ENCODE measurements around the gene LYST. TPM values are rescaled to one million over a fixed set of nuclear protein-coding genes. Genes with fewer than 3 reads are reported as not detected.
A peak's percentile ranks its signal among the peaks of the same experiment; 100 is the strongest.

The LYST gene
- total RNA-seq, 1 experiment from 2014 or later: 4.8 TPM

GRCh38 chr1:235821361-235821981 lies 45.2 kb downstream of the LYST start:
- DNase-seq (peak; percentile 58), ATAC-seq (peak; percentile 92)
- ChIA-PET POLR2A (ENCODE audit: unreplicated experiment) (interaction anchor here (0.6 to 0.7 kb wide), 2 partner anchors 16 to 31 kb away, joined by 3 read pairs; no protein-coding TSS in a partner anchor), CTCF (interaction anchor here (0.6 to 1.2 kb wide), 3 partner anchors 22 to 172 kb away, joined by 4 to 5 read pairs (median 4); no protein-coding TSS in a partner anchor)
- Histone ChIP-seq H4K20me1 (ENCODE audit: low read length) (no peaks in the 10 kb centered on the region), H3K36me3 (ENCODE audit: low read depth, low read length) (no peaks in the 10 kb centered on the region), H3F3A (ENCODE audit: low read length, unreplicated experiment) (no peaks in the 10 kb centered on the region), H3K4me2 (ENCODE audit: low read length) (0 out of 2 replicates have a peak overlapping the region, but pooled peaks have one; percentile 33), H3K9me2 (replicated peaks; ENCODE audit: low read length) (no peaks in the 10 kb centered on the region), H3K4me3 (ENCODE audit: low read length) (no peak overlapping the region), H3K9me3 (ENCODE audit: low read length) (no peaks in the 10 kb centered on the region), H3K27me3 (ENCODE audit: low read length) (no peaks in the 10 kb centered on the region), H3K27ac (ENCODE audit: low read length) (peak overlapping the region; percentile 59), H3K4me1 (ENCODE audit: insufficient read depth, low read length) (peaks cover 26% of the 10 kb centered on the region), H3K9ac (ENCODE audit: low read length) (no peak overlapping the region), H2AFZ (ENCODE audit: low read length) (no peak overlapping the region), H3K79me2 (ENCODE audit: low read length) (no peaks in the 10 kb centered on the region)
- intact Hi-C loops (cut with micrococcal nuclease): loop anchor here (1.0 kb wide), 1 partner anchor 22 kb away; no protein-coding TSS in a partner anchor
- no peak for TF ChIP-seq CTCF (conservative IDR thresholded peaks at IDR 0.05; ENCODE audit: low read depth, low read length)
- TF ChIP-seq EZH2 (IDR thresholded peaks at IDR 0.05; ENCODE audit: low read length, unreplicated experiment): no peak
- no peak for TF ChIP-seq EZH2phosphoT487 (IDR thresholded peaks at IDR 0.05; ENCODE audit: borderline replicate concordance, low read length)
- BruUV-seq (replicated peaks): no TSS peak

GRCh38 chr1:235820061-235820460 lies 46.6 kb downstream of the LYST start:
- H2AFZ ChIP-seq (ENCODE audit: low read length): no peak overlapping the region
- intact Hi-C loops (cut with micrococcal nuclease): no loop called here
- no peaks in the 10 kb centered on the region for H3K9me2 ChIP-seq (replicated peaks; ENCODE audit: low read length)
- POLR2A ChIA-PET (ENCODE audit: unreplicated experiment): no interaction called here
- H3K79me2 ChIP-seq (ENCODE audit: low read length): no peaks in the 10 kb centered on the region
- H3K27ac ChIP-seq (ENCODE audit: low read length): no peak overlapping the region
- no peak for TF ChIP-seq EZH2phosphoT487 (IDR thresholded peaks at IDR 0.05; ENCODE audit: borderline replicate concordance, low read length)
- no peak for TF ChIP-seq EZH2 (IDR thresholded peaks at IDR 0.05; ENCODE audit: low read length, unreplicated experiment)
- TF ChIP-seq CTCF (conservative IDR thresholded peaks at IDR 0.05; ENCODE audit: low read depth, low read length): no peak
- H3K4me2 ChIP-seq (ENCODE audit: low read length): no peak overlapping the region
- no peak overlapping the region for H3K4me3 ChIP-seq (ENCODE audit: low read length)
- no TSS peak for BruUV-seq (replicated peaks)
- H3F3A ChIP-seq (ENCODE audit: low read length, unreplicated experiment): no peaks in the 10 kb centered on the region
- ATAC-seq (no peak), DNase-seq (no peak)
- no peaks in the 10 kb centered on the region for H4K20me1 ChIP-seq (ENCODE audit: low read length)
- H3K9ac ChIP-seq (ENCODE audit: low read length): no peak overlapping the region
- no peaks in the 10 kb centered on the region for H3K27me3 ChIP-seq (ENCODE audit: low read length)
- H3K9me3 ChIP-seq (ENCODE audit: low read length): no peaks in the 10 kb centered on the region
- no peaks in the 10 kb centered on the region for H3K36me3 ChIP-seq (ENCODE audit: low read depth, low read length)
- CTCF ChIA-PET: no interaction called here
- peaks cover 17% of the 10 kb centered on the region for H3K4me1 ChIP-seq (ENCODE audit: insufficient read depth, low read length)

- DNase-seq (no peak), ATAC-seq (no peak)
- no peak overlapping the region for H3K4me3 ChIP-seq (ENCODE audit: low read length)
- no peak overlapping the region for H3K27ac ChIP-seq (ENCODE audit: low read length)
- H2AFZ ChIP-seq (ENCODE audit: low read length): no peak overlapping the region
- TF ChIP-seq EZH2 (IDR thresholded peaks at IDR 0.05; ENCODE audit: low read length, unreplicated experiment) (no peak), CTCF (conservative IDR thresholded peaks at IDR 0.05; ENCODE audit: low read depth, low read length) (no peak), EZH2phosphoT487 (IDR thresholded peaks at IDR 0.05; ENCODE audit: borderline replicate concordance, low read length) (no peak)
- no peaks in the 10 kb centered on the region for H4K20me1 ChIP-seq (ENCODE audit: low read length)
- ChIA-PET CTCF (no interaction called here), POLR2A (ENCODE audit: unreplicated experiment) (no interaction called here)
- peaks cover 17% of the 10 kb centered on the region for H3K4me1 ChIP-seq (ENCODE audit: insufficient read depth, low read length)
- H3K4me2 ChIP-seq (ENCODE audit: low read length): no peak overlapping the region
- no peaks in the 10 kb centered on the region for H3K9me3 ChIP-seq (ENCODE audit: low read length)
- H3F3A ChIP-seq (ENCODE audit: low read length, unreplicated experiment): no peaks in the 10 kb centered on the region
- H3K9ac ChIP-seq (ENCODE audit: low read length): no peak overlapping the region
- BruUV-seq (replicated peaks): no TSS peak
- intact Hi-C loops (cut with micrococcal nuclease): no loop called here
- H3K79me2 ChIP-seq (ENCODE audit: low read length): no peaks in the 10 kb centered on the region
- H3K27me3 ChIP-seq (ENCODE audit: low read length): no peaks in the 10 kb centered on the region
- no peaks in the 10 kb centered on the region for H3K36me3 ChIP-seq (ENCODE audit: low read depth, low read length)
- H3K9me2 ChIP-seq (replicated peaks; ENCODE audit: low read length): no peaks in the 10 kb centered on the region
Observed at GRCh38 chr1:235818632-235819136, 48.0 kb downstream of the LYST start.
